ENCODE data around the gene GALNT2.

DNA sequence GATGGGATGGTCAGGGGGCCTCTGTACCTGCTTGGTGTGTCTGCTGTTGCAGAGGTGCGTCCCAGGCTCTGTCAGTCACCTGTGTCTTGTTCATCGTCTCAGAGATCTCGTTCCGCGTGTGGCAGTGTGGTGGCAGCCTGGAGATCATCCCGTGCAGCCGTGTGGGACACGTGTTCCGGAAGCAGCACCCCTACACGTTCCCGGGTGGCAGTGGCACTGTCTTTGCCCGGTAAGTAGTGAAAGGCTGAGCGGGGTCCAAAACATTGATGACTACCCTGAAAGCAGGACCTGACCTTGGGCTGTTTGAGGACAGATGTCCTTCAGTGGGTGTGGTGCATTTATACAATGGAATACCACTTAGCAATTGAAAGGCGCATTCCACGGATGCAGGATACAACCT is 188.1 kb downstream of the GALNT2 start:
- TF ChIP-seq ZNF274 (IDR thresholded peaks at IDR 0.05; ENCODE audit: low read depth, low read length) = no peak
- no peak for TF ChIP-seq SUZ12 (IDR thresholded peaks at IDR 0.05; ENCODE audit: extremely low read depth, insufficient read depth, insufficient read length)
